Chondrocyte (in vitro differentiated cells): ENCODE measurements around the gene AFG1L. TPM values are rescaled to one million over a fixed set of nuclear protein-coding genes. Genes with fewer than 3 reads are reported as not detected.
"Not testable (repeated sequence)": the region's sequence is repeated elsewhere in the genome, so short reads cannot be mapped to it uniquely, and the experiment has no call there.

ENCODE experiments used
- DNase-seq: peaks from one replicate; pipeline ENCODE4 v3.0.0; 2021; ENCODE audit warnings: mixed read lengths, low spot score
- H3K27ac Mint-ChIP-seq: one replicate; pipeline ENCODE4 v1.8.0; 2021; ENCODE audit warnings: mild to moderate bottlenecking, moderate library complexity, mixed read lengths; ENCODE audit not compliant: unreplicated experiment
- H3K27me3 Mint-ChIP-seq: 2 replicates; pipeline ENCODE4 v1.8.0; 2021; ENCODE audit warnings: low read depth, mixed read lengths
- H3K36me3 Mint-ChIP-seq: 2 replicates; pipeline ENCODE4 v1.8.0; 2021; ENCODE audit warnings: low read depth, mixed read lengths
- H3K4me1 Mint-ChIP-seq: 2 replicates; pipeline ENCODE4 v1.8.0; 2021; ENCODE audit warnings: low read depth, mild to moderate bottlenecking, mixed read lengths
- H3K4me3 Mint-ChIP-seq: one replicate; pipeline ENCODE4 v1.8.0; 2021; ENCODE audit warnings: mild to moderate bottlenecking, moderate library complexity, mixed read lengths; ENCODE audit not compliant: unreplicated experiment
- H3K9me3 Mint-ChIP-seq: 2 replicates; pipeline ENCODE4 v1.8.0; 2021; ENCODE audit warnings: low read depth, mixed read lengths
- total RNA-seq: library from RNA; stranded (reverse); gene quantifications from 3 replicates; pipeline ENCODE4 v1.2.1, GENCODE V29; 2021
- TF ChIP-seq, protein P1 (sequence below): fragments of 200-600 bp; sonication (generic); IDR thresholded peaks from 2 replicates; pipeline ENCODE4 v1.5.0; 2021; ENCODE audit warnings: antibody characterized with exemption, mild to moderate bottlenecking, moderate library complexity

The AFG1L gene
- total RNA-seq, 1 donor from 2014 or later, result 5.9 TPM

GRCh38 chr6:108528878-108529277 is 234.0 kb downstream of the AFG1L start:
- no peaks in the 10 kb centered on the region for H3K9me3 Mint-ChIP-seq
- no peak for DNase-seq

DNA sequence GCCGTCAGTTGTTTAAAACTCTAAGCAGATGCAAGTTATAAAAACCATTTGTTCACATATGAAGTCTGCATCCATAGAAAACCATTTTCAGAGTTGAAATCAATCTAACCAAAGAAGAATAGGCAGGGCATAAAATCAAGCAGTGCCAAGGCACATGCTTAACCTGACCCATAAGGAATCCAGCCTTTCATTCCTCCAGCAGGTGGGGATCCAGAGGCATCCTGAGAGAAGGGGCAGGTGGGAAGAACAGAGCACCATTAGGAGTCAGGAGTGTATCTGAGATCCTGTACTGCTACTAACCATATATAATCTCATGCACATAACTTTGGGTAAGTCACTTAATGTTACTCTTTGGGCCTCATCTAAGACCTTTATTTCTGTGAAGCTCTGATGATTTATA is 236.5 kb downstream of the AFG1L start:
- no peak for DNase-seq
- H3K36me3 Mint-ChIP-seq, result no peaks in the 10 kb centered on the region
- H3K27me3 Mint-ChIP-seq, result no peaks in the 10 kb centered on the region
- no peaks in the 10 kb centered on the region for H3K9me3 Mint-ChIP-seq
- peaks cover 4% of the 10 kb centered on the region for H3K4me1 Mint-ChIP-seq
- H3K4me3 Mint-ChIP-seq, result no peak overlapping the region
- H3K27ac Mint-ChIP-seq, result no peak overlapping the region
- TF ChIP-seq, protein P1, sequence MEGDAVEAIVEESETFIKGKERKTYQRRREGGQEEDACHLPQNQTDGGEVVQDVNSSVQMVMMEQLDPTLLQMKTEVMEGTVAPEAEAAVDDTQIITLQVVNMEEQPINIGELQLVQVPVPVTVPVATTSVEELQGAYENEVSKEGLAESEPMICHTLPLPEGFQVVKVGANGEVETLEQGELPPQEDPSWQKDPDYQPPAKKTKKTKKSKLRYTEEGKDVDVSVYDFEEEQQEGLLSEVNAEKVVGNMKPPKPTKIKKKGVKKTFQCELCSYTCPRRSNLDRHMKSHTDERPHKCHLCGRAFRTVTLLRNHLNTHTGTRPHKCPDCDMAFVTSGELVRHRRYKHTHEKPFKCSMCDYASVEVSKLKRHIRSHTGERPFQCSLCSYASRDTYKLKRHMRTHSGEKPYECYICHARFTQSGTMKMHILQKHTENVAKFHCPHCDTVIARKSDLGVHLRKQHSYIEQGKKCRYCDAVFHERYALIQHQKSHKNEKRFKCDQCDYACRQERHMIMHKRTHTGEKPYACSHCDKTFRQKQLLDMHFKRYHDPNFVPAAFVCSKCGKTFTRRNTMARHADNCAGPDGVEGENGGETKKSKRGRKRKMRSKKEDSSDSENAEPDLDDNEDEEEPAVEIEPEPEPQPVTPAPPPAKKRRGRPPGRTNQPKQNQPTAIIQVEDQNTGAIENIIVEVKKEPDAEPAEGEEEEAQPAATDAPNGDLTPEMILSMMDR, result no peak

More at GRCh38 chr6:108528878-108529277, 234.0 kb downstream of the AFG1L start:
- peaks cover 16% of the 10 kb centered on the region for H3K4me1 Mint-ChIP-seq
- no peak overlapping the region for H3K4me3 Mint-ChIP-seq
- no peak overlapping the region for H3K27ac Mint-ChIP-seq
- TF ChIP-seq, protein P1, result no peak
- no peaks in the 10 kb centered on the region for H3K36me3 Mint-ChIP-seq
- H3K27me3 Mint-ChIP-seq, result no peaks in the 10 kb centered on the region

- H3K27ac Mint-ChIP-seq, result no peak overlapping the region
- H3K9me3 Mint-ChIP-seq, result peaks cover 5% of the 10 kb centered on the region
- H3K4me3 Mint-ChIP-seq, result no peak overlapping the region
- no peaks in the 10 kb centered on the region for H3K27me3 Mint-ChIP-seq
- H3K4me1 Mint-ChIP-seq, result peaks cover 4% of the 10 kb centered on the region
- TF ChIP-seq, protein P1, result no peak
- peaks cover 1% of the 10 kb centered on the region for H3K36me3 Mint-ChIP-seq
- no peak for DNase-seq
These were observed 240.4 kb downstream of the AFG1L start for GRCh38 chr6:108535114-108535742.

GRCh38 chr6:108535920-108536535 is 241.2 kb downstream of the AFG1L start:
- not testable (repeated sequence) for H3K27me3 Mint-ChIP-seq, H3K4me3 Mint-ChIP-seq, H3K4me1 Mint-ChIP-seq, DNase-seq, H3K27ac Mint-ChIP-seq, H3K36me3 Mint-ChIP-seq, H3K9me3 Mint-ChIP-seq

- Mint-ChIP-seq H3K27me3 (no peaks in the 10 kb centered on the region), H3K4me3 (peak overlapping the region; percentile 21), H3K9me3 (peaks cover 5% of the 10 kb centered on the region), H3K4me1 (peaks cover 3% of the 10 kb centered on the region), H3K36me3 (peaks cover 1% of the 10 kb centered on the region), H3K27ac (no peak overlapping the region)
- TF ChIP-seq, protein P1, result peak; percentile 98
- no peak for DNase-seq
These were observed 247.2 kb downstream of the AFG1L start for GRCh38 chr6:108541843-108542759.
